GM12878 (cell line): ENCODE data around the gene NFATC3. TPM values are rescaled to one million over a fixed set of nuclear protein-coding genes. Genes with fewer than 3 reads are reported as not detected.

Experiments
- ATAC-seq: fragments of 200-7000 bp; cut with Tn5 transposase; 3 replicates; pipeline ENCODE4 v1.9.1; 2020; ENCODE audit warnings: mild to moderate bottlenecking, moderate library complexity
- BruUV-seq: library from RNA; stranded (reverse); fragments of 400-500 nt; replicated peaks from 2 replicates; lab custom pipeline; 2021; lab: Mats Ljungman, UMichigan
- CTCF ChIA-PET: fragments of 300-600 bp; sonication (Branson Sonifier 250); formaldehyde crosslinking; extraction: SDS; loops from one replicate; lab custom pipeline; 2021; ENCODE audit warnings: inconsistent platforms; lab: Yijun Ruan, JAX
- POLR2A ChIA-PET: fragments of 350-600 bp; formaldehyde crosslinking; extraction: SDS; loops from one replicate; lab custom pipeline; 2021; ENCODE audit warnings: inconsistent platforms; lab: Charles Lee
- RAD21 ChIA-PET: fragments of 300-600 bp; sonication (Branson Sonifier 250); formaldehyde crosslinking; loops from one replicate; lab custom pipeline; 2023; ENCODE audit warnings: antibody characterized with exemption; ENCODE audit not compliant: unreplicated experiment; lab: Charles Lee
- SMC1A ChIA-PET: fragments of 300-600 bp; sonication (Branson Sonifier 250); formaldehyde crosslinking; loops from one replicate; lab custom pipeline; 2023; ENCODE audit not compliant: unreplicated experiment, uncharacterized antibody; lab: Charles Lee
- DNase-seq: peaks from one replicate; pipeline ENCODE4 v3.0.0-alpha.2; 2011; ENCODE audit warnings: low read depth, low spot score
- FAIRE-seq: peaks from 3 replicates; lab custom pipeline; 2011; peaks lifted over from hg19 to GRCh38; lab: Jason Lieb, UNC
- H2AFZ ChIP-seq: 2 replicates; pipeline ENCODE4 v1.6.0; 2011; ENCODE audit warnings: low read depth, low read length, control low read depth; ENCODE audit not compliant: control insufficient read depth
- H3K27ac ChIP-seq: 2 replicates; pipeline ENCODE4 v1.5.1; 2011; ENCODE audit warnings: control low read depth; ENCODE audit not compliant: control insufficient read depth, insufficient read depth
- H3K27me3 ChIP-seq, 2 experiments: replicated peaks in 1 of 2; 2 replicates each; pipeline versions ENCODE4 v1.6.0 to v1.6.1; 2011; ENCODE audit warnings: low read length in 1 of 2; ENCODE audit not compliant: control insufficient read depth in 2 of 2, insufficient read depth in 2 of 2
- H3K36me3 ChIP-seq, 2 experiments: 2 replicates each; pipeline ENCODE4 v1.5.1; 2011; ENCODE audit warnings: low read length in 1 of 2; ENCODE audit not compliant: control insufficient read depth in 2 of 2, insufficient read depth in 2 of 2
- H3K4me1 ChIP-seq: 2 replicates; pipeline ENCODE4 v1.6.1; 2011; ENCODE audit warnings: mild to moderate bottlenecking, low read length, moderate library complexity, mixed read lengths; ENCODE audit not compliant: control insufficient read depth, insufficient read depth
- H3K4me2 ChIP-seq: 2 replicates; pipeline ENCODE4 v1.6.0; 2011; ENCODE audit warnings: control low read depth; ENCODE audit not compliant: control insufficient read depth, insufficient read depth
- H3K4me3 ChIP-seq: fragments of 200-600 bp; sonication (generic); 2 replicates; pipeline ENCODE4 v1.5.1; 2016
- H3K79me2 ChIP-seq: 2 replicates; pipeline ENCODE4 v1.6.0; 2011; ENCODE audit warnings: low read length; ENCODE audit not compliant: control insufficient read depth, insufficient read depth
- H3K9ac ChIP-seq: 2 replicates; pipeline ENCODE4 v1.8.0; 2011; ENCODE audit warnings: low read length, control low read depth, mixed read lengths; ENCODE audit not compliant: control insufficient read depth, insufficient read depth
- H3K9me3 ChIP-seq: replicated peaks from 3 replicates; pipeline ENCODE4 v1.5.1; 2011; ENCODE audit warnings: mild to moderate bottlenecking, low read length; ENCODE audit not compliant: control insufficient read depth, insufficient read depth
- H4K20me1 ChIP-seq: 2 replicates; pipeline ENCODE4 v1.6.0; 2011; ENCODE audit not compliant: control insufficient read depth, insufficient read depth
- CTCF ChIP-seq, 3 experiments: IDR thresholded peaks in 2 of 3; conservative IDR thresholded peaks in 1 of 3; 2 replicates each; pipeline ENCODE4 v1.5.1; 2011; ENCODE audit warnings: low read depth in 3 of 3, low read length in 3 of 3, mild to moderate bottlenecking in 3 of 3, control low read depth in 2 of 3, moderate library complexity in 2 of 3, inconsistent platforms in 1 of 3, mixed read lengths in 1 of 3; ENCODE audit not compliant: control insufficient read depth in 2 of 3, insufficient read depth in 1 of 3; ENCODE audit errors: extremely low read depth in 1 of 3
- JUND ChIP-seq: IDR thresholded peaks from 2 replicates; pipeline ENCODE4 v1.6.1; 2012; ENCODE audit warnings: low read depth, mild to moderate bottlenecking, low read length, improper control_type of control experiment, moderate library complexity
- NBN ChIP-seq: fragments of 450-650 bp; IDR thresholded peaks from 2 replicates; pipeline ENCODE4 v1.6.1; 2016
- PKNOX1 ChIP-seq: fragments of 450-650 bp; IDR thresholded peaks from 2 replicates; pipeline ENCODE4 v1.6.1; 2016; ENCODE audit warnings: mild to moderate bottlenecking
- RAD21 ChIP-seq: IDR thresholded peaks from 2 replicates; pipeline ENCODE4 v1.6.1; 2011; ENCODE audit warnings: mild to moderate bottlenecking, low read depth, low read length, moderate library complexity; ENCODE audit not compliant: insufficient read depth
- RCOR1 ChIP-seq: conservative IDR thresholded peaks from 2 replicates; pipeline ENCODE4 v1.6.1; 2012; ENCODE audit warnings: low read depth, low read length, improper control_type of control experiment
- SMARCA5 ChIP-seq: fragments of 450-650 bp; IDR thresholded peaks from 2 replicates; pipeline ENCODE4 v1.6.1; 2017; ENCODE audit warnings: mild to moderate bottlenecking
- SMC3 ChIP-seq: IDR thresholded peaks from 2 replicates; pipeline ENCODE4 v1.6.1; 2011; ENCODE audit warnings: low read length, improper control_type of control experiment, borderline replicate concordance
- SPI1 ChIP-seq: IDR thresholded peaks from 2 replicates; pipeline ENCODE4 v1.6.1; 2011; ENCODE audit warnings: low read depth, mild to moderate bottlenecking, low read length, moderate library complexity, borderline replicate concordance; ENCODE audit not compliant: insufficient read depth
- TARDBP ChIP-seq: IDR thresholded peaks from 2 replicates; pipeline ENCODE4 v1.6.1; 2016; ENCODE audit warnings: borderline replicate concordance
- TCF3 ChIP-seq: IDR thresholded peaks from 2 replicates; pipeline ENCODE4 v1.6.1; 2012; ENCODE audit warnings: low read depth, mild to moderate bottlenecking, low read length, borderline replicate concordance; ENCODE audit not compliant: insufficient read depth
- YY1 ChIP-seq: IDR thresholded peaks from 2 replicates; pipeline ENCODE4 v1.6.1; 2011; ENCODE audit warnings: low read depth, mild to moderate bottlenecking, low read length
- ZNF207 ChIP-seq: fragments of 450-650 bp; IDR thresholded peaks from 2 replicates; pipeline ENCODE4 v1.6.1; 2014; ENCODE audit warnings: antibody characterized with exemption, mild to moderate bottlenecking, borderline replicate concordance
- WGBS: methylation state at CpG from one replicate; pipeline ENCODE4 v1.1.6; 2016; ENCODE audit warnings: low lambda C conversion rate; ENCODE audit not compliant: insufficient replicate concordance, insufficient coverage; ENCODE audit errors: missing lambda C conversion rate; 5-methylcytosine and 5-hydroxymethylcytosine counted together
- in situ Hi-C: fragments of 300-500 bp; cut with MboI; formaldehyde crosslinking; loops from 9 replicates; pipeline ENCODE4 v1.14.3; 2018; ENCODE audit warnings: mixed read lengths
- intact Hi-C: fragments of 100-400 bp; cut with micrococcal nuclease; formaldehyde crosslinking; loops from one replicate; pipeline ENCODE4 v1.14.2; 2022; ENCODE audit not compliant: unreplicated experiment
- polyA plus RNA-seq, 11 experiments: library from polyadenylated mRNA; depleted of rRNA in 4 of 11; unstranded in 6 of 11; stranded (reverse) in 5 of 11; fragments of >200 nt; fragmentation: Nextera tagmentation in 4 of 11; fragmentation: Illumina TruSeq in 1 of 11; extraction: Ambion mirVana in 4 of 11; extraction: Trizol in 1 of 11; gene quantifications; 1 replicate in 1 of 11; 2 replicates in 10 of 11; pipeline versions ENCODE4 v1.2.1 to v1.2.3, GENCODE V29; 2011 to 2016; ENCODE audit warnings: inconsistent platforms in 2 of 11, missing spikeins in 2 of 11, low read depth in 1 of 11
- total RNA-seq, 4 experiments: library from RNA; depleted of rRNA in 3 of 4; stranded (reverse); fragments of >200 nt in 3 of 4; fragmentation: Illumina TruSeq in 1 of 4; extraction: Trizol in 1 of 4; gene quantifications; 2 replicates each; pipeline versions ENCODE4 v1.2.1 to v1.2.3, GENCODE V29; 2013 to 2021
- TF ChIP-seq, protein P1 (sequence below): fragments of 450-650 bp; IDR thresholded peaks from 2 replicates; pipeline ENCODE4 v1.6.1; 2017; ENCODE audit warnings: mild to moderate bottlenecking, moderate library complexity

The NFATC3 gene
- total and polyA plus RNA-seq, 10 of the 15 experiments (the other 5 are each of a cell fraction or from before 2014, with no cell fraction given) = 4.2 to 37.6 (median 24.9) TPM

DNA sequence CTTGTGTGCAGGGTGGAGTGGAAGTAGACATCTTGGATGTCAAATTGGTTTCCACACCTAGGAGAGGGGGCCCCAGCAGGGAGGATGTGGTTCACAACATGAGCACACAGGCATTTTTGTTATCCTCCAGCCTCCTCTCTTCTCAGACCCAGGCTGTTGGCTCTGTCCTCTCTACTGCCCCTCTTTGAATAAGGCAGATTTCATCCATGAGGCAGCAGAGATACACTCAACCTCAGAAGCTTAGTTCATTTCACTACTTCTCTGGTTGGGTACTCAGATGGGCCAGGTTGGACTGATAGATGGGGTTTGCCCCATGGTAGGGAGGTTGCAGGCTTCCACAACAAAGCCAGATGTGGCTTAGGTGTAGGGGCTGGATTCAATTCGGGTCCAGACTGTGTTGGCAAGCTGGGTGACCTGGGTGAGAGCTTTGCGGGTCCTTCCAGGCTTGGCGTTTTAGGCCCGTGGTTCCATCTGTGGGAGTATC is 22.2 kb upstream of the NFATC3 start (continued):
- TF ChIP-seq, protein P1, sequence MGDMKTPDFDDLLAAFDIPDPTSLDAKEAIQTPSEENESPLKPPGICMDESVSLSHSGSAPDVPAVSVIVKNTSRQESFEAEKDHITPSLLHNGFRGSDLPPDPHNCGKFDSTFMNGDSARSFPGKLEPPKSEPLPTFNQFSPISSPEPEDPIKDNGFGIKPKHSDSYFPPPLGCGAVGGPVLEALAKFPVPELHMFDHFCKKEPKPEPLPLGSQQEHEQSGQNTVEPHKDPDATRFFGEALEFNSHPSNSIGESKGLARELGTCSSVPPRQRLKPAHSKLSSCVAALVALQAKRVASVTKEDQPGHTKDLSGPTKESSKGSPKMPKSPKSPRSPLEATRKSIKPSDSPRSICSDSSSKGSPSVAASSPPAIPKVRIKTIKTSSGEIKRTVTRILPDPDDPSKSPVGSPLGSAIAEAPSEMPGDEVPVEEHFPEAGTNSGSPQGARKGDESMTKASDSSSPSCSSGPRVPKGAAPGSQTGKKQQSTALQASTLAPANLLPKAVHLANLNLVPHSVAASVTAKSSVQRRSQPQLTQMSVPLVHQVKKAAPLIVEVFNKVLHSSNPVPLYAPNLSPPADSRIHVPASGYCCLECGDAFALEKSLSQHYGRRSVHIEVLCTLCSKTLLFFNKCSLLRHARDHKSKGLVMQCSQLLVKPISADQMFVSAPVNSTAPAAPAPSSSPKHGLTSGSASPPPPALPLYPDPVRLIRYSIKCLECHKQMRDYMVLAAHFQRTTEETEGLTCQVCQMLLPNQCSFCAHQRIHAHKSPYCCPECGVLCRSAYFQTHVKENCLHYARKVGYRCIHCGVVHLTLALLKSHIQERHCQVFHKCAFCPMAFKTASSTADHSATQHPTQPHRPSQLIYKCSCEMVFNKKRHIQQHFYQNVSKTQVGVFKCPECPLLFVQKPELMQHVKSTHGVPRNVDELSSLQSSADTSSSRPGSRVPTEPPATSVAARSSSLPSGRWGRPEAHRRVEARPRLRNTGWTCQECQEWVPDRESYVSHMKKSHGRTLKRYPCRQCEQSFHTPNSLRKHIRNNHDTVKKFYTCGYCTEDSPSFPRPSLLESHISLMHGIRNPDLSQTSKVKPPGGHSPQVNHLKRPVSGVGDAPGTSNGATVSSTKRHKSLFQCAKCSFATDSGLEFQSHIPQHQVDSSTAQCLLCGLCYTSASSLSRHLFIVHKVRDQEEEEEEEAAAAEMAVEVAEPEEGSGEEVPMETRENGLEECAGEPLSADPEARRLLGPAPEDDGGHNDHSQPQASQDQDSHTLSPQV = no peak
- no peak for TF ChIP-seq RCOR1
- TF ChIP-seq ZNF207 = no peak
- no peak for TF ChIP-seq SPI1

DNA sequence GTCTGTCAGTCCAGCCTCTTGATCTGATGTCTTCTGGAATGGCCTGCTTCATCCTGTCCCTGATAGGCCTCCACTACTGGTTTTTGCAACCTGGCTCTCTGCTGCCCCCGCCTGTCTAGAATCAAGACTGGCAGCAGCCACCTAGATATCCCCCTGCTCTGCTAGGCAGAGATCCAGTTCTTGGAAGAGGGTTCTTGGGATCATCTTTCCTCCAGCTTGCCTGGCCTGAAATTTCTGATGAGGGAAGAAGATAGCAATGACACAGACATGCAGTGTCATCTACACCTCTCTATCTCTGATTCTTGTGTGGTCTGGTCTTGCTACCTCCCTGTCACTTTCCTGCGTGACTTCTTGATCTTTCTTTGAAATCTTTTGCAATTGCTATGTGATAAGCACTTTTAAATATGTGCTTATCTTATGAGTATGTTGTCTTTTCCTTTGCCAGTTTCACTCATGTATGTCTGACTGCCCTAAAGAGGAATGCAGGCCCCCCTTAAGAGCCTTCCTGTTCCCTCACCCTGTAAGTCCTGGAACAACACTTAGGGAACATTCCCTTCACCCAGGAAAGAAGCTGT is 20.3 kb upstream of the NFATC3 start:
- ChIA-PET POLR2A (interaction anchor here (0.6 to 1.0 kb wide), 2 partner anchors 10 to 15 kb away, joined by 4 to 5 read pairs; no protein-coding TSS in a partner anchor), RAD21 (interaction anchor here (1.6 kb wide), 1 partner anchor 20 kb away, joined by 5 read pairs; the partner anchor contains the start of gene NFATC3), CTCF (interaction anchor here (0.6 to 3.2 kb wide), 20 partner anchors 10 to 651 kb away, joined by 3 to 13 read pairs (median 4); partner anchors contain the start of genes DDX28 and DUS2), SMC1A (interaction anchor here (0.8 to 2.2 kb wide), 7 partner anchors 10 to 164 kb away, joined by 3 to 7 read pairs (median 4); partner anchors contain the start of gene NFATC3)
- ATAC-seq (peak; percentile 98), DNase-seq (no peak), FAIRE-seq (peak; percentile 89)
- H3K4me1 ChIP-seq = peaks cover 4% of the 10 kb centered on the region; the same call in 1 of the 2 replicates
- H3K9ac ChIP-seq = no peak overlapping the region
- no peak overlapping the region for H3K4me3 ChIP-seq
- BruUV-seq = no TSS peak
- WGBS = 50% methylated on average over 2 of the region's 2 CpGs
- H3K36me3 ChIP-seq = peaks cover 15 to 16% of the 10 kb centered on the region in 2 experiments; a peak in 3 of 4 replicates
- H3K4me2 ChIP-seq = no peak overlapping the region
- H3K9me3 ChIP-seq = no peaks in the 10 kb centered on the region
- in situ Hi-C loops = no loop called here
- no peaks in the 10 kb centered on the region for H4K20me1 ChIP-seq
- H3K79me2 ChIP-seq = no peaks in the 10 kb centered on the region
- H2AFZ ChIP-seq = no peak overlapping the region
- intact Hi-C loops = loop anchor here (2.0 kb wide), 2 partner anchors 72 to 164 kb away; no protein-coding TSS in a partner anchor
- no peaks in the 10 kb centered on the region for H3K27me3 ChIP-seq
- no peak overlapping the region for H3K27ac ChIP-seq
- TF ChIP-seq TCF3 = no peak
- TF ChIP-seq CTCF (IDR thresholded peaks at IDR 0.05 in 2 of 3, conservative IDR thresholded peaks at IDR 0.05 in 1 of 3; ENCODE audit: control insufficient read depth in 2 of 3, extremely low read depth in 1 of 3, insufficient read depth in 1 of 3, low read depth in 3 of 3, low read length in 3 of 3) = peak; percentile 87 to 88 (median 87)
- TF ChIP-seq YY1 = 0 out of 2 replicates have a peak, but pooled peaks have one; percentile 34
- TF ChIP-seq SMARCA5 = peak; percentile 36; the same call in 1 of the 2 replicates
- TF ChIP-seq TARDBP = no peak
- peak; percentile 55; the same call in 1 of the 2 replicates for TF ChIP-seq SMC3
- peak; percentile 27 for TF ChIP-seq PKNOX1
- 0 out of 2 replicates have a peak, but pooled peaks have one; percentile 20 for TF ChIP-seq NBN
- TF ChIP-seq JUND = no peak
- peak; percentile 70 for TF ChIP-seq RAD21
